Measurements from ENCODE around the gene HPCAL1. TPM values are rescaled to one million over a fixed set of nuclear protein-coding genes. Genes with fewer than 3 reads are reported as not detected.

The HPCAL1 gene
- total RNA-seq, 3 donors from 2014 or later = 42.0 to 98.1 (median 47.7) TPM

GRCh38 chr2:10406016-10406415 is 103.3 kb downstream of the HPCAL1 start:
- Histone ChIP-seq H3K4me1 (ENCODE audit: low read depth) (peaks cover 29% of the 10 kb centered on the region), H3K36me3 (ENCODE audit: low read depth) (no peaks in the 10 kb centered on the region), H3K9me3 (no peaks in the 10 kb centered on the region), H3K4me3 (no peak overlapping the region)
- DNase-seq = no peak
- no peak for TF ChIP-seq CTCF (IDR thresholded peaks at IDR 0.05)
- intact Hi-C loops (cut with DNase I, micrococcal nuclease) = no loop called here
- no peak for ATAC-seq

- H3K4me1 ChIP-seq (ENCODE audit: low read depth) = peaks cover 22% of the 10 kb centered on the region
These were observed 103.9 kb downstream of the HPCAL1 start for GRCh38 chr2:10406491-10407188.

DNA sequence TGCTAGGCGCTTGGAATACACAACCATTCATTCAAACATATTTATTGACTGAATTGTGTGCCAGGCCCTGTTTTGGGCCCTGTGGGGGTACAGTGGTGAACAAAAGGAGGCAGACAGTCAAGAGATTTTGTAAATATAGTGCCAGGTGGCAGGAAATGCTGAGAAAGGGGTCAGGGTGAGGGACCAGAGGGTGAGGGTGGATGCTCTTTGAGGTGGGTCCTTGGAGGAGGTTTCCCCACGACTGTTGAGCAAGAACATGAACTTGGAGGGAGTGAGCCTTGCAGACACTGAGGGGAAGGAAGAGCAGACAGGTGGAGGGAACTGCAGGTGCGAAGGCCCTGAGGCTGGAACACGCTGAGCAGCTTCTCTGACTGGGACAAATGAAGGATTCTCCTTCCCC is 104.7 kb downstream of the HPCAL1 start:
- ATAC-seq = no peak
- Histone ChIP-seq H3K4me1 (ENCODE audit: low read depth) (peaks cover 19% of the 10 kb centered on the region), H3K9me3 (no peaks in the 10 kb centered on the region), H3K36me3 (ENCODE audit: low read depth) (no peaks in the 10 kb centered on the region), H3K4me3 (no peak overlapping the region)
- intact Hi-C loops (cut with DNase I, micrococcal nuclease) = no loop called here
- DNase-seq = no peak
- TF ChIP-seq CTCF (IDR thresholded peaks at IDR 0.05) = no peak

More at GRCh38 chr2:10406491-10407188, 103.9 kb downstream of the HPCAL1 start:
- no peak overlapping the region for H3K4me3 ChIP-seq
- H3K36me3 ChIP-seq (ENCODE audit: low read depth) = no peaks in the 10 kb centered on the region
- no peak for ATAC-seq
- H3K9me3 ChIP-seq = no peaks in the 10 kb centered on the region
- no peak for DNase-seq
- intact Hi-C loops (cut with DNase I, micrococcal nuclease) = no loop called here
- TF ChIP-seq CTCF (IDR thresholded peaks at IDR 0.05) = no peak

- peaks cover 23% of the 10 kb centered on the region for H3K4me1 ChIP-seq (ENCODE audit: low read depth)
- H3K9me3 ChIP-seq = no peaks in the 10 kb centered on the region
- H3K4me3 ChIP-seq = no peak overlapping the region
- H3K36me3 ChIP-seq (ENCODE audit: low read depth) = no peaks in the 10 kb centered on the region
- ATAC-seq (peak; percentile 87), DNase-seq (peak; percentile 67 to 80 (median 79))
- TF ChIP-seq CTCF (IDR thresholded peaks at IDR 0.05) = no peak
- intact Hi-C loops (cut with DNase I, micrococcal nuclease) = no loop called here
These were observed 105.3 kb downstream of the HPCAL1 start for GRCh38 chr2:10407841-10408648.

DNA sequence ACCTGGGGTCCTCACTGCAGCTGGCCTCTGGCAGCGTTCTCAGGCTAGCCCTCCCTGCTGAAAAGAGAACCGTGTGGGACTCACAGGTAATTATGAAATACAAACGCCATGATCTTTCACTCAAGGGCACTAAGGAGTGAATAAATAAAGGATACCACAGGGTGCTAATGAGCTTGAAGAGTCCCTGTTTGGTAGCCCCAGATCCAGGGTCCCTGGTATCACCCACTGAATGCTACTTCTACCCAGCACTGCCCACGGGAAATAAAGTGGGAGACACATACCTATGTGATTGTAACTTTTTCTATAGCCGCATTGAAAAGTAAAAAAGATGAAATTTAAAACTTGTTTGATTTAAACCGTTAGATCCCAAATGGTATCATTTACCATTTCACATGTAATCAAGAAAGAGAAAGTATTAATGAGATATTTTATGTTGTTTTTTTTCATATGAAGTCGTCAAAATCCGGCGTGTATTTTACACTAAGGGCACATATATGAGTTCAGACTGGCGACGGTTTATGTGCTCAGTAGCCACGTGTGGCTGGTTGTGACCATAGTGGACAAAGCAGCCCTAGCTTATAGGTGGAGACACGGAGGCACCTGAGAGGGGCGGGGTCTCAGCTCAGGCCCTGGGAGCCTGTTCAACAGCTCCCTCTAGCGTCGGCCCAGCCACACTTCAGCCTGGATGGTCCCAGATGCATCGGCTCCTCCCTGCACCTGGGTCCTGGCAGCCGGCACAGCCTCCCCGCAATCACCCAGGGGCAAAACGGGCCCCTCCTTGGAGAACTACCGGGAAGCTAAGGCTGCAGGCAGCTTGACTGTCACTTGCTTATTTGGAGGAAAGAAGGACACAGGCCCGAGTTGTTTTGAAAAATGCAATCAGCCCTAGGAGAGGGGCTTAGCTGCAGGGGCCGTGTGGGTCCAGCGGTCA is 106.2 kb downstream of the HPCAL1 start:
- H3K9me3 ChIP-seq = no peaks in the 10 kb centered on the region
- DNase-seq (peak; percentile 91 to 93 (median 91)), ATAC-seq (peak; percentile 89)
- no peaks in the 10 kb centered on the region for H3K36me3 ChIP-seq (ENCODE audit: low read depth)
- intact Hi-C loops (cut with DNase I, micrococcal nuclease) = no loop called here
- peak; percentile 92 for TF ChIP-seq CTCF (IDR thresholded peaks at IDR 0.05)
- H3K4me3 ChIP-seq = no peak overlapping the region
- peaks cover 31% of the 10 kb centered on the region for H3K4me1 ChIP-seq (ENCODE audit: low read depth)
